Esophagus muscularis mucosa (tissue), 4 donors: ENCODE results near the gene IPO11. TPM values are rescaled to one million over a fixed set of nuclear protein-coding genes. Genes with fewer than 3 reads are reported as not detected.
A peak's percentile ranks its signal among the peaks of the same experiment; 100 is the strongest.

Experiments used
- DNase-seq: peaks from one replicate; pipeline ENCODE4 v3.0.0-alpha.2; 2017; ENCODE audit errors: extremely low spot score
- H3K27ac ChIP-seq, 4 donors: fragments of 200-600 bp; sonication (generic); replicated peaks in 1 of 4; 1 replicate in 3 of 4; 2 replicates in 1 of 4; pipeline ENCODE4 v1.5.1; 2016 to 2019; ENCODE audit warnings: mild to moderate bottlenecking in 1 of 4
- H3K27me3 ChIP-seq, 4 donors: fragments of 200-600 bp; sonication (generic); one replicate each; pipeline versions ENCODE4 v1.5.1 to v1.6.0; 2016 to 2019
- H3K36me3 ChIP-seq, 4 donors: fragments of 200-600 bp; sonication (generic); one replicate each; pipeline ENCODE4 v1.5.1; 2016 to 2019
- H3K4me1 ChIP-seq, 4 donors: fragments of 200-600 bp; sonication (generic); one replicate each; pipeline ENCODE4 v1.5.1; 2016 to 2019
- H3K4me3 ChIP-seq, 4 donors: fragments of 200-600 bp; sonication (generic); 1 replicate in 2 of 4; 2 replicates in 2 of 4; pipeline ENCODE4 v1.5.1; 2016 to 2019; ENCODE audit warnings: mild to moderate bottlenecking in 4 of 4, moderate library complexity in 1 of 4
- H3K9me3 ChIP-seq, 4 donors: fragments of 200-600 bp; sonication (generic); 1 replicate in 3 of 4; 2 replicates in 1 of 4; pipeline ENCODE4 v1.5.1; 2016 to 2019
- EP300 ChIP-seq: sonication (generic); formaldehyde crosslinking; IDR thresholded peaks from one replicate; pipeline ENCODE4 v1.6.1; 2017; ENCODE audit warnings: antibody characterized with exemption
- POLR2A ChIP-seq: fragments of 450-650 bp; IDR thresholded peaks from one replicate; pipeline ENCODE4 v1.6.1; 2017; ENCODE audit warnings: antibody characterized with exemption, moderate library complexity, mild to moderate bottlenecking, low read depth
- POLR2AphosphoS5 ChIP-seq, 2 donors: sonication (generic); formaldehyde crosslinking; IDR thresholded peaks; one replicate each; pipeline ENCODE4 v1.6.1; 2017; ENCODE audit warnings: antibody characterized with exemption in 2 of 2
- WGBS: methylation state at CpG from one replicate; pipeline ENCODE4 v1.1.5; 2018; 5-methylcytosine and 5-hydroxymethylcytosine counted together
- intact Hi-C: fragments of 100-400 bp; cut with DNase I; formaldehyde crosslinking; loops from one replicate; pipeline ENCODE4 v1.15.1; 2023
- total RNA-seq, 4 donors: library from RNA; depleted of rRNA; stranded (reverse); fragments of >200 nt; gene quantifications; one replicate each; pipeline versions ENCODE4 v1.1.0 to v1.2.1, GENCODE V29; 2016
- TF ChIP-seq, protein P1 (sequence below), 3 experiments: fragments of 200-600 bp in 2 of 3; fragments of 450-650 bp in 1 of 3; sonication (generic) in 2 of 3; IDR thresholded peaks; one replicate each; pipeline ENCODE4 v1.5.1; 2017 to 2019; ENCODE audit warnings: antibody characterized with exemption in 3 of 3, mild to moderate bottlenecking in 2 of 3, moderate library complexity in 1 of 3

Gene IPO11
- total RNA-seq = 10 to 100 TPM; 14.8 to 19.6 (median 18.3) TPM

DNA sequence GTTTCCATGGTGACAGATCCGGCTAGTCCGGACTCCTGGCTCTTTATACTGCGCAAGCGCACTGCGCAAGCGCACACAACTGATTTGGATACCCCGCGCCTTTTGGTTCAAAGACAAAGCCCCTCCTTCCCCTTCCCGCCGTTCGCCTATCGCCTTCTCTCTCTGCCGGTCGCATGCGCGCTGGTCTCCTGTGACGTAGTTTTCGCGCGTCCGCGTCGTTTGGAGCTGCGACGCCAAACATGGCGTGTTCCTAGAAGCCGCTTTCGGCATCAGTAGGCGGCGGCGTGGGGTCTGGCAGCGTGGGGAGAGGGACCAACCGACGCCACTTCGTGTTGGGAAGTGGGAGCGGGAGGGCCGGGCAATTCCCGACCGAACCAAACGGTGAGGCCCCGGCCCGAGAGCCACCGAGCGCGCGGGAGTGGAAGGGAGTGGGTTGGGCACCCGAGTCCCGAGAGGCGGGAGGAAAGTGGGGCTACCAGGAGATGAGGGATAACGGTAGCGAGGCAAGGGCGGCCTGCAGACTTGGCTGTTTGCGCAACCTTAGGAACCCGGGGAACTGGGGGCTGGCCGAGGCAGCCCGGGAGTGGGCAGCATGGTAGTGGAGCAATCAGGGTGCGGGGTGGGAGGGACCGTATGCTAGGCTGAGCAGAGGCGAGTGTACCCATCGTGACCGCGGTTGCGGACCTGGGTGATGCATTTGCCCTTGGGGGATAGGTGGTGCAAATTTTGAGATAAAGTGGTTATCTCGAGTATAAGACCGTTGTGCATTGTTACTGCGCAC lies at the start of gene IPO11:
TSS of gene IPO11 (plus strand) at position 215 of the 781 bp plus-strand sequence. CDS start 24,517 bp downstream, outside the sequence.
- no peaks in the 10 kb centered on the region for H3K9me3 ChIP-seq
- H3K4me1 ChIP-seq = peaks cover 10 to 27% (median 21%) of the 10 kb centered on the region in 4 donors
- peak; percentile 99 for DNase-seq
- peak within 1 kb of the TSS; percentile 73 to 84 (median 81) for H3K27ac ChIP-seq
- H3K4me3 ChIP-seq = peak within 1 kb of the TSS; percentile 78 to 100 (median 92)
- intact Hi-C loops = no loop called here
- TF ChIP-seq EP300 (no peak), POLR2AphosphoS5 (IDR thresholded peaks at IDR 0.05) (peak; percentile 95 to 99), POLR2A (peak; percentile 37)
- TF ChIP-seq, protein P1, sequence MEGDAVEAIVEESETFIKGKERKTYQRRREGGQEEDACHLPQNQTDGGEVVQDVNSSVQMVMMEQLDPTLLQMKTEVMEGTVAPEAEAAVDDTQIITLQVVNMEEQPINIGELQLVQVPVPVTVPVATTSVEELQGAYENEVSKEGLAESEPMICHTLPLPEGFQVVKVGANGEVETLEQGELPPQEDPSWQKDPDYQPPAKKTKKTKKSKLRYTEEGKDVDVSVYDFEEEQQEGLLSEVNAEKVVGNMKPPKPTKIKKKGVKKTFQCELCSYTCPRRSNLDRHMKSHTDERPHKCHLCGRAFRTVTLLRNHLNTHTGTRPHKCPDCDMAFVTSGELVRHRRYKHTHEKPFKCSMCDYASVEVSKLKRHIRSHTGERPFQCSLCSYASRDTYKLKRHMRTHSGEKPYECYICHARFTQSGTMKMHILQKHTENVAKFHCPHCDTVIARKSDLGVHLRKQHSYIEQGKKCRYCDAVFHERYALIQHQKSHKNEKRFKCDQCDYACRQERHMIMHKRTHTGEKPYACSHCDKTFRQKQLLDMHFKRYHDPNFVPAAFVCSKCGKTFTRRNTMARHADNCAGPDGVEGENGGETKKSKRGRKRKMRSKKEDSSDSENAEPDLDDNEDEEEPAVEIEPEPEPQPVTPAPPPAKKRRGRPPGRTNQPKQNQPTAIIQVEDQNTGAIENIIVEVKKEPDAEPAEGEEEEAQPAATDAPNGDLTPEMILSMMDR (IDR thresholded peaks at IDR 0.05) = peak in 1 of 3 experiments; percentile 28
- 0% methylated on average over 19 of the region's 66 CpGs for WGBS
- H3K36me3 ChIP-seq = no peaks in the 10 kb centered on the region
- no peaks in the 10 kb centered on the region for H3K27me3 ChIP-seq

DNA sequence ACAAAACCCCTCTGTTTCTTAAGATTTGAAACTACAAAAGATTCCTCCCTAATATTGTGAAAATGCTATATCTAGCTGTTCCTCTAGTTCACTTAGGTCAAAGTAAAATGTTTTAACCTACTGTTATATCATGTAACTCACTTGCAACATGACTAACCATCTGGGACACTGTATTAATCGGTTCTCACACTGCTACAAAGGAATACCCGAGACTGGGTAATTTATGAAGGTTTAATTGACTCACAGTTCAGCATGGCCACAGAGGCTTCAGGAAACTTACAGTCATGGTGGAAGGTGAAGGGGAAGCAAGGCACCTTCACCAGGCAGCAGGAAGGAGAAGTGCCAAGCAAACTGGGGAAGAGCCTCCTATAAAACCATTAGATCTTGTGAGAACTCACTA lies 43.5 kb upstream of the IPO11 start:
- Histone ChIP-seq H3K4me1 (no peaks in the 10 kb centered on the region), H3K27ac (no peak overlapping the region), H3K27me3 (no peaks in the 10 kb centered on the region), H3K9me3 (no peaks in the 10 kb centered on the region), H3K4me3 (no peak overlapping the region), H3K36me3 (peaks cover 26 to 75% (median 37%) of the 10 kb centered on the region in 4 donors)
- 93% methylated on average over 2 of the region's 2 CpGs for WGBS
- intact Hi-C loops = no loop called here
- TF ChIP-seq POLR2AphosphoS5 (IDR thresholded peaks at IDR 0.05) (no peak), POLR2A (no peak), EP300 (no peak)
- TF ChIP-seq, protein P1 (IDR thresholded peaks at IDR 0.05) = no peak
- no peak for DNase-seq

DNA sequence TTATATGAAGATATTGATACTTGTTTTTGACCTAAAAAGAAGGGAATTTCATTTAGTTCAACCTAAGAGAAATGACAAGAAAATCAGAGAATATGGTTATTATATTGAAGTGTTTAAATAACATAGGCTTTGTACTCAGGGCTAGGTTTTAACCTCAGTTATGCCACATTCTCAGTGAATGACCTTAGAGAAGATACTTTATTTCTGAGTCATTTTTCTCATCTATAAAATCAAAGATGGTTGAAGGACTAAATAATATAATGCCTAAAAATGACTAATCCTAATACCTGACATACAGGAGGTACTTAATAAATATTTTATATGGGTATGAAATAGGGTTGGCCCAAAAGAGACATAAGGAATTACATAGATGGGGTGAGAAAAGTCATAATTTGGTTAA lies 41.2 kb upstream of the IPO11 start:
- intact Hi-C loops = no loop called here
- TF ChIP-seq POLR2AphosphoS5 (IDR thresholded peaks at IDR 0.05) = no peak
- no peak for TF ChIP-seq EP300

DNA sequence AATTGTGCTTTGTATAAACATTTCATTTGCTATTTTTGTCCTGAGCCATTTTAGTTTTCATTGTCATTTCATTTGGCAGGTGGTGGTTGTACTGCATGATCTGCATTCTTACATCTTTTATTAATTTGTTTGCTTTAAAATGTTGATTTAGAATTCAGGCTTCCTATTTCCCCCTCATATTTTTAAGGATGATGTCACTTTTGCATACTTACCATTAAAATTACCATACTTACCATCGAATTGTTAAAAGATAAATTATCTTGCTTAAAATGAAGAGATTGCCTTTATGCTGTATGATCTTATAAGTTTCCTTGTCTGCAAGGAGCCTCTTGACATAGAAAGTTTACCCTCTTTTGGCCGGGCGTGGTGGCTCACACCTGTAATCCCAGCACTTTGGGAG lies 40.0 kb upstream of the IPO11 start:
- Histone ChIP-seq H3K4me3 (no peak overlapping the region), H3K9me3 (no peaks in the 10 kb centered on the region), H3K4me1 (no peaks in the 10 kb centered on the region), H3K36me3 (peaks cover 30 to 75% (median 39%) of the 10 kb centered on the region in 4 donors), H3K27me3 (no peaks in the 10 kb centered on the region), H3K27ac (no peak overlapping the region)
- DNase-seq = no peak
- intact Hi-C loops = no loop called here
- WGBS = 99% methylated on average over 3 of the region's 3 CpGs
- TF ChIP-seq POLR2AphosphoS5 (IDR thresholded peaks at IDR 0.05) (no peak), POLR2A (no peak), EP300 (no peak)
- TF ChIP-seq, protein P1 (IDR thresholded peaks at IDR 0.05) = no peak

More for the DNA sequence above, 41.2 kb upstream of the IPO11 start:
- Histone ChIP-seq H3K27me3 (no peaks in the 10 kb centered on the region), H3K4me1 (no peaks in the 10 kb centered on the region), H3K36me3 (peaks cover 22 to 75% (median 35%) of the 10 kb centered on the region in 4 donors), H3K27ac (no peak overlapping the region), H3K9me3 (no peaks in the 10 kb centered on the region), H3K4me3 (no peak overlapping the region)
- no peak for DNase-seq

DNA sequence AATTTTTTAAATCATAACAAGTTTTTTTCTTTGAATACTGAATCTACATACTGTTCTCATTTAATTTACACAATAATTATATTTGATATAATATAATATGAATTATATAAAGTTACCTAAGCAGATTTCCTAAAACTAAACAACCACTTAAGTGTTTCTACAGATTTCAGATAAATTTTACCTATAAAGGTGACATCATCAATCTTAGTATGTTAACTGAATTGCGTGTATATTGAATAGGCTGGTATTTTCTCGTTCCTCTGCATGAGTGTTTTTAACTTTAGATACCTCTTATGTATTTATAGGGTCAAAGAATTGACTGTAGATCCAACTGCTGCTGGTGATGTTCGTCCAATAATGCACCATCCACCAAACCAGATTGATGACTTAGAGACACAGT lies 39.2 kb upstream of the IPO11 start:
- no peak for DNase-seq
- H3K9me3 ChIP-seq = no peaks in the 10 kb centered on the region
- intact Hi-C loops = no loop called here
- peaks cover 36 to 75% (median 45%) of the 10 kb centered on the region in 4 donors for H3K36me3 ChIP-seq
- H3K27ac ChIP-seq = no peak overlapping the region
- TF ChIP-seq EP300 (no peak), POLR2A (no peak), POLR2AphosphoS5 (IDR thresholded peaks at IDR 0.05) (no peak)
- TF ChIP-seq, protein P1 (IDR thresholded peaks at IDR 0.05) = no peak
- WGBS = 99% methylated on average over 3 of the region's 3 CpGs
- H3K27me3 ChIP-seq = no peaks in the 10 kb centered on the region
- no peak overlapping the region for H3K4me3 ChIP-seq
- no peaks in the 10 kb centered on the region for H3K4me1 ChIP-seq
